NT2/D1 (cell line): ENCODE results near the gene TIMELESS.
"Not testable (repeated sequence)": the region's sequence is repeated elsewhere in the genome, so short reads cannot be mapped to it uniquely, and the experiment has no call there.

Experiments used
- SUZ12 ChIP-seq: IDR thresholded peaks from 2 replicates; pipeline ENCODE4 v1.6.1; 2011; ENCODE audit not compliant: insufficient read length, insufficient read depth; ENCODE audit errors: extremely low read depth
- YY1 ChIP-seq: IDR thresholded peaks from 2 replicates; pipeline ENCODE4 v1.6.1; 2011; ENCODE audit not compliant: insufficient read length, insufficient read depth
- ZNF274 ChIP-seq: IDR thresholded peaks from 2 replicates; pipeline ENCODE4 v1.6.1; 2011; ENCODE audit warnings: mild to moderate bottlenecking, low read depth, low read length

DNA sequence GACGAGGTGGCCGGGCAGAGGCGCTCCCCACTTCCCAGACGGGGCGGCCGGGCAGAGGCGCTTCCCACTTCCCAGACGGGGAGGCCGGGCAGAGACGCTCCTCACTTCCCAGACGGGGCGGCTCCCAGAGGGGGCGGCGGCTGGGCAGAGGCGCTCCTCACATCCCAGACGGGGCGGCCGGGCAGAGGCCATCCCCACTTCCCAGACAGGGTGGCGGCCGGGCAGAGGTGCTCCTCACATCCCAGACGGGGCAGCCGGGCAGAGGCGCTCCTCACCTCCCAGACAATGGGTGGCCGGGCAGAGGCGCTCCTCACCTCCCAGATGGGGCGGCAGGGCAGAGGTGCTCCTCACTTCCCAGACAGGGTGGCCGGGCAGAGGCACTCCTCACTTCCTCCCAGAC is 45.3 kb upstream of the TIMELESS start:
- TF ChIP-seq YY1, SUZ12, ZNF274: not testable (repeated sequence)
